OCI-LY1 (cell line): ENCODE results near the gene GATAD1.

Experiments used
- CTCF ChIP-seq: fragments of 200-600 bp; sonication (generic), shearing (Covaris generic); IDR thresholded peaks from 2 replicates; pipeline ENCODE4 v1.5.1; 2017; ENCODE audit warnings: mild to moderate bottlenecking, antibody characterized with exemption, low read length, moderate library complexity, mixed read lengths
- EZH2 ChIP-seq: fragments of 200-600 bp; sonication (generic), shearing (Covaris generic); IDR thresholded peaks from 2 replicates; pipeline ENCODE4 v1.8.0; 2017; ENCODE audit warnings: borderline replicate concordance, mixed run types, mild to moderate bottlenecking, antibody characterized with exemption, low read length, moderate library complexity, mixed read lengths

DNA sequence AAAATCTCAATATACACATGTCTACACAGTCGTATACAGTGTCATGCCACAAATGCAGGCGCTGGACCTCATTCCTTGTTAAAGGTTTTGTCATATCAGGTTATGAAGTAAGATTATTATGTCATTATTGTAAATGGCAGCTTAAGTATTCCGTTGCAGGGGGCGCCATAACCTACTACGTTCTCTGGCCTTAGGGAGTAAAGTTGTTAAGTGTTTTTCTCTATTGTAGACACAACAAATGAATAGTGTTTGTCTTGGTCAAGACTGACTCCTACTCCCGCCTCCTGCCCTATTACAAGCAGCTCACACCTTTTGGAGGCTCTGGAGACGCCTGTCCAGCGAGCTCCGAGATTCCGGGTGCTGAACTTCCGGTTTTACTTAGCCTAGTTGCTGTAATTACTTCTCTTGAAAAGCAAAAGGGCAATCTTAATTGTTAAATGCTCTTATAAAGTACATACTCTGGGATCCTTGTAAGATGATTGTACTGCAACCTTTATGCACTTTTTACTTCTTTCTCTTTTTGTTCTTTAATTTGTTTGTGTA, 994 bp downstream of the GATAD1 start:
- TF ChIP-seq CTCF, result peak; percentile 93
- TF ChIP-seq EZH2, result no peak
